ENCODE measurements around the gene MAN2A2. TPM values are rescaled to one million over a fixed set of nuclear protein-coding genes. Genes with fewer than 3 reads are reported as not detected.

Gene MAN2A2
- polyA plus RNA-seq, 3 donors = 6.6 to 318 (median 7.3) TPM

GRCh38 chr15:90876512-90877170, 26.5 kb upstream of the MAN2A2 start:
- Mint-ChIP-seq H3K27ac (peak overlapping the region in 2 of 7 donors; percentile 36 to 64), H3K4me1 (peaks cover 26% of the 10 kb centered on the region), H3K9me3 (no peaks in the 10 kb centered on the region), H3K36me3 (peaks cover 61 to 76% of the 10 kb centered on the region in 2 donors), H3K4me3 (no peak overlapping the region), H3K27me3 (ENCODE audit: low read depth in 3 of 3) (peaks cover 0 to 2% (median 0%) of the 10 kb centered on the region in 3 donors)
- Histone ChIP-seq H4K20me1 (ENCODE audit: insufficient read depth, low read length) (peaks cover 88% of the 10 kb centered on the region), H3K4me3 (replicated peaks in 1 of 3; ENCODE audit: low read depth in 2 of 3, low read length in 3 of 3) (no peak overlapping the region), H3K9me3 (replicated peaks in 1 of 2; ENCODE audit: control insufficient read depth in 1 of 2, insufficient read depth in 1 of 2, low read length in 2 of 2) (no peaks in the 10 kb centered on the region), H3K36me3 (replicated peaks in 1 of 2; ENCODE audit: control insufficient read depth in 1 of 2, insufficient read depth in 2 of 2, low read length in 2 of 2) (peaks cover 63 to 65% of the 10 kb centered on the region in 2 donors), H3K4me1 (ENCODE audit: control insufficient read depth in 1 of 2, insufficient read depth in 2 of 2, low read length in 2 of 2) (peaks cover 20 to 27% of the 10 kb centered on the region in 2 donors), H3K27ac (ENCODE audit: low read depth in 1 of 2, low read length in 2 of 2) (no peak overlapping the region), H3K4me2 (replicated peaks; ENCODE audit: extremely low read depth, low read length, poor library complexity, severe bottlenecking) (no peak overlapping the region), H3K9ac (ENCODE audit: insufficient read depth, low read length, poor library complexity, severe bottlenecking) (no peak overlapping the region), H2AFZ (ENCODE audit: insufficient read depth, low read depth, low read length, poor library complexity, severe bottlenecking) (no peak overlapping the region), H3K79me2 (ENCODE audit: insufficient read depth, low read length) (peaks cover 64% of the 10 kb centered on the region), H3K27me3 (ENCODE audit: control insufficient read depth in 2 of 2, insufficient read depth in 2 of 2, low read length in 2 of 2) (no peaks in the 10 kb centered on the region)
- intact Hi-C loops (cut with micrococcal nuclease) = loop anchor here (5.0 to 10.0 kb wide), 2 partner anchors 59 to 62 kb away; no protein-coding TSS in a partner anchor
- WGBS (ENCODE audit: insufficient coverage) = 100% methylated on average over 5 of the region's 15 CpGs
- no peak for TF ChIP-seq CTCF (IDR thresholded peaks at IDR 0.05)
- DNase-seq = no peak

GRCh38 chr15:90877315-90877714, 25.8 kb upstream of the MAN2A2 start:
- H3K9me3 Mint-ChIP-seq = no peaks in the 10 kb centered on the region
- Histone ChIP-seq H3K4me1 (ENCODE audit: control insufficient read depth in 1 of 2, insufficient read depth in 2 of 2, low read length in 2 of 2) (peaks cover 20 to 22% of the 10 kb centered on the region in 2 donors), H3K4me3 (replicated peaks in 1 of 3; ENCODE audit: low read depth in 2 of 3, low read length in 3 of 3) (no peak overlapping the region), H3K27me3 (ENCODE audit: control insufficient read depth in 2 of 2, insufficient read depth in 2 of 2, low read length in 2 of 2) (no peaks in the 10 kb centered on the region), H3K9ac (ENCODE audit: insufficient read depth, low read length, poor library complexity, severe bottlenecking) (no peak overlapping the region), H3K79me2 (ENCODE audit: insufficient read depth, low read length) (peaks cover 63% of the 10 kb centered on the region), H3K4me2 (replicated peaks; ENCODE audit: extremely low read depth, low read length, poor library complexity, severe bottlenecking) (no peak overlapping the region), H2AFZ (ENCODE audit: insufficient read depth, low read depth, low read length, poor library complexity, severe bottlenecking) (no peak overlapping the region), H3K27ac (ENCODE audit: low read depth in 1 of 2, low read length in 2 of 2) (no peak overlapping the region), H3K9me3 (replicated peaks in 1 of 2; ENCODE audit: control insufficient read depth in 1 of 2, insufficient read depth in 1 of 2, low read length in 2 of 2) (no peaks in the 10 kb centered on the region), H4K20me1 (ENCODE audit: insufficient read depth, low read length) (peaks cover 84% of the 10 kb centered on the region), H3K36me3 (replicated peaks in 1 of 2; ENCODE audit: control insufficient read depth in 1 of 2, insufficient read depth in 2 of 2, low read length in 2 of 2) (peaks cover 70 to 72% of the 10 kb centered on the region in 2 donors)
- no peak overlapping the region for H3K4me3 Mint-ChIP-seq
- H3K36me3 Mint-ChIP-seq = peaks cover 64 to 80% of the 10 kb centered on the region in 2 donors
- intact Hi-C loops (cut with micrococcal nuclease) = loop anchor here (5.0 to 10.0 kb wide), 2 partner anchors 60 to 63 kb away; no protein-coding TSS in a partner anchor
- TF ChIP-seq CTCF (IDR thresholded peaks at IDR 0.05) = no peak
- peaks cover 0 to 2% (median 0%) of the 10 kb centered on the region in 3 donors for H3K27me3 Mint-ChIP-seq (ENCODE audit: low read depth in 3 of 3)
- peaks cover 24% of the 10 kb centered on the region for H3K4me1 Mint-ChIP-seq
- H3K27ac Mint-ChIP-seq = peak overlapping the region in 2 of 7 donors; percentile 13 to 32
- 90% methylated on average over 10 of the region's 14 CpGs for WGBS (ENCODE audit: insufficient coverage)
- DNase-seq = no peak
